Endodermal cell (in vitro differentiated cells): ENCODE data around the gene CD300H. TPM values are rescaled to one million over a fixed set of nuclear protein-coding genes. Genes with fewer than 3 reads are reported as not detected.
"Not testable (repeated sequence)": the region's sequence is repeated elsewhere in the genome, so short reads cannot be mapped to it uniquely, and the experiment has no call there.

Source experiments
- DNase-seq: peaks from one replicate; pipeline ENCODE4 v3.0.0-alpha.2; 2017
- H3K27ac ChIP-seq: 2 replicates; pipeline ENCODE4 v1.5.1; 2013; ENCODE audit warnings: mild to moderate bottlenecking, low read depth, low read length, moderate library complexity
- H3K27me3 ChIP-seq: 2 replicates; pipeline ENCODE4 v1.6.1; 2013; ENCODE audit warnings: mild to moderate bottlenecking, low read length, moderate library complexity; ENCODE audit not compliant: insufficient read depth, control insufficient read depth, poor library complexity, severe bottlenecking
- H3K36me3 ChIP-seq: 2 replicates; pipeline ENCODE4 v1.7.0; 2013; ENCODE audit warnings: mild to moderate bottlenecking, low read length, moderate library complexity; ENCODE audit not compliant: control insufficient read depth, insufficient read depth
- H3K4me1 ChIP-seq: one replicate; pipeline ENCODE4 v1.7.0; 2013; ENCODE audit warnings: low read length; ENCODE audit not compliant: control insufficient read depth, insufficient read depth
- H3K4me3 ChIP-seq: 2 replicates; pipeline ENCODE4 v1.5.1; 2013; ENCODE audit warnings: mild to moderate bottlenecking, low read length, moderate library complexity
- H3K9ac ChIP-seq: 2 replicates; pipeline ENCODE4 v1.6.1; 2013; ENCODE audit warnings: mild to moderate bottlenecking, low read length, moderate library complexity; ENCODE audit not compliant: poor library complexity, severe bottlenecking; ENCODE audit errors: extremely low read depth
- H3K9me3 ChIP-seq: 2 replicates; pipeline ENCODE4 v1.6.1; 2013; ENCODE audit warnings: mild to moderate bottlenecking, low read length, moderate library complexity; ENCODE audit not compliant: control insufficient read depth
- H3K27ac Mint-ChIP-seq: 2 replicates; pipeline ENCODE4 v1.8.0; 2020; ENCODE audit warnings: mixed read lengths
- H3K27me3 Mint-ChIP-seq: 2 replicates; pipeline ENCODE4 v1.8.0; 2021; ENCODE audit warnings: mild to moderate bottlenecking, mixed read lengths; ENCODE audit not compliant: insufficient read depth
- H3K36me3 Mint-ChIP-seq: 2 replicates; pipeline ENCODE4 v1.8.0; 2020; ENCODE audit warnings: low read depth, mixed read lengths
- H3K4me1 Mint-ChIP-seq: 2 replicates; pipeline ENCODE4 v1.8.0; 2020; ENCODE audit warnings: mixed read lengths
- H3K4me3 Mint-ChIP-seq: 2 replicates; pipeline ENCODE4 v1.8.0; 2020; ENCODE audit warnings: mild to moderate bottlenecking, moderate library complexity, mixed read lengths
- H3K9me3 Mint-ChIP-seq: 2 replicates; pipeline ENCODE4 v1.8.0; 2020; ENCODE audit warnings: mild to moderate bottlenecking, mixed read lengths
- CTCF ChIP-seq: fragments of 200-600 bp; sonication (generic); conservative IDR thresholded peaks from 2 replicates; pipeline ENCODE4 v1.5.0; 2021; ENCODE audit warnings: antibody characterized with exemption, mild to moderate bottlenecking
- WGBS, 2 experiments: methylation state at CpG; one replicate each; pipeline versions ENCODE4 v1.1.5 to v1.1.7; 2013; ENCODE audit warnings: missing lambda C conversion rate in 2 of 2, mixed read lengths in 1 of 2; ENCODE audit not compliant: insufficient coverage in 1 of 2, insufficient read length in 1 of 2; 5-methylcytosine and 5-hydroxymethylcytosine counted together
- total RNA-seq, 2 donors: library from RNA; stranded (reverse); fragmentation: NEBNext Ultra II Directional in 1 of 2; extraction: Animal tissue kit (Norgen Biotek cat#: 25700) in 1 of 2; gene quantifications; 2 replicates in 1 of 2; 3 replicates in 1 of 2; pipeline ENCODE4 v1.2.1, GENCODE V29; 2021

CD300H gene
- total RNA-seq, 2 donors from 2014 or later = not detected

GRCh38 chr17:74578979-74579378, 11.7 kb upstream of the CD300H start:
- 85 to 90% methylated on average over 3 to 9 of the region's 9 CpGs for WGBS, 2 experiments
- no peak overlapping the region for H3K4me3 Mint-ChIP-seq

DNA sequence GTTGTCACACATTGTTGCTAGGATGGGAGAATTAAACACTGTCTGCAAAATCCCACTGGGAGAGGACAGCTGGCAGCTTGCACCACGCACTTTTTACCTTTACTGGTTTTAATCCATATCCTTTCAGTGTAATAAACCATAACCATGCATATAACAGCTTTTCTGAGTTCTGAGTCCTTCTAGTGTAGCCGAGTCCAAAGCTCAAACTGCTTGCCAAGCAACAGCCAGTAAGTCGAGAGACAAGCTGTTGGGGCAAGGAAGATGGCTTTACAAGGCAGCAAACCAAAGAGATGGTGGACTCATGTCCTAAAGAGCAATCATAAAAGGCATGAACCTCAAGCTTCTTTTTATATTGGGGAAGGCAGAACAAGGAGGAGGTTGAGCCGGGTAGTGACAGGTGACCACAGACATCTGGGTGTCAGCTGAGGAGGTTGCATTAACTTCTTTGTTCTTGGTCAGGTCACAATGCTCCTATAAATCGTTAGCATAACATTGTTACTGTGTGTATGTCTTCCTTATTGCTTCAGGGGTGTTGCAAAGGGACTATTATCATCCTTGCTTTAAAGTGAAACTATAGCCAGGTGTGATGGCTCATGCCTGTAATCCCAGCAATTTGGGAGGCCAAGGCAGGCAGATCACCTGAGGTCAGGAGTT, 7.3 kb upstream of the CD300H start:
- WGBS, 2 experiments = 81 to 86% methylated on average over 4 to 5 of the region's 5 CpGs
- H3K4me3 Mint-ChIP-seq = no peak overlapping the region
- no peaks in the 10 kb centered on the region for H3K36me3 Mint-ChIP-seq
- Histone ChIP-seq H3K4me1 (peaks cover 4% of the 10 kb centered on the region), H3K27ac (no peak overlapping the region), H3K27me3 (peaks cover 54% of the 10 kb centered on the region), H3K36me3 (no peaks in the 10 kb centered on the region), H3K4me3 (no peak overlapping the region), H3K9me3 (no peaks in the 10 kb centered on the region), H3K9ac (no peak overlapping the region)
- H3K9me3 Mint-ChIP-seq = no peaks in the 10 kb centered on the region
- no peak for DNase-seq
- no peak for TF ChIP-seq CTCF
- H3K27ac Mint-ChIP-seq = no peak overlapping the region
- peaks cover 7% of the 10 kb centered on the region for H3K4me1 Mint-ChIP-seq
- peaks cover 54% of the 10 kb centered on the region for H3K27me3 Mint-ChIP-seq

More at GRCh38 chr17:74578979-74579378, 11.7 kb upstream of the CD300H start:
- TF ChIP-seq CTCF = no peak
- Histone ChIP-seq H3K9ac (no peak overlapping the region), H3K4me1 (no peaks in the 10 kb centered on the region), H3K27me3 (peaks cover 27% of the 10 kb centered on the region), H3K9me3 (no peaks in the 10 kb centered on the region), H3K4me3 (no peak overlapping the region), H3K36me3 (no peaks in the 10 kb centered on the region), H3K27ac (no peak overlapping the region)
- H3K27ac Mint-ChIP-seq = no peak overlapping the region
- no peaks in the 10 kb centered on the region for H3K4me1 Mint-ChIP-seq
- DNase-seq = no peak
- no peaks in the 10 kb centered on the region for H3K9me3 Mint-ChIP-seq
- peaks cover 31% of the 10 kb centered on the region for H3K27me3 Mint-ChIP-seq
- H3K36me3 Mint-ChIP-seq = no peaks in the 10 kb centered on the region

GRCh38 chr17:74573635-74574034, 6.3 kb upstream of the CD300H start:
- H3K27me3 Mint-ChIP-seq = peaks cover 52% of the 10 kb centered on the region
- H3K4me1 Mint-ChIP-seq, H3K9me3 Mint-ChIP-seq, H3K4me3 Mint-ChIP-seq, DNase-seq, H3K9ac ChIP-seq, H3K27ac Mint-ChIP-seq, H3K4me3 ChIP-seq, H3K9me3 ChIP-seq, H3K36me3 Mint-ChIP-seq, H3K27ac ChIP-seq, H3K36me3 ChIP-seq, H3K4me1 ChIP-seq: not testable (repeated sequence)
- H3K27me3 ChIP-seq = peaks cover 62% of the 10 kb centered on the region

DNA sequence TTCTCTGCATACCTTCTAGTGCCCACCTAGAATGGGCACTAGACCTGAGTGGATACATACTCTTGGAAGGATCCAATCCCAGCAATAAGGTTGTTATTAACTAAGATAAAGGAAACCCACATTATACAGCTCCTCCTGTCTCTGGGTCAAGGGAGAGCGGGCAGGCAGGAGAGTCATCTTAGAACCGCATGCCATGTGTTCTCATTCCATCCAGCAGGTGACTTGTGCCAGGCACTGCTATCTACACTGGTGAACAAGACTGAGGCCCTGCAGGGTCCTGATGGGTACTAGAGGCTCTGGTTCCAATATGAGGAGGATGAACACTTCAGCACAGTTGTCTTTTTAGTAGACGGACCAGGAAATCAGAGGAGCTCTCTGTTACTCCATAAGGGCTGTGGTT, 5.9 kb upstream of the CD300H start:
- H3K27ac Mint-ChIP-seq = no peak overlapping the region
- no peak for DNase-seq

More for the DNA sequence above, 5.9 kb upstream of the CD300H start:
- peaks cover 53% of the 10 kb centered on the region for H3K27me3 Mint-ChIP-seq
- H3K4me3 Mint-ChIP-seq = no peak overlapping the region
- Histone ChIP-seq H3K36me3 (no peaks in the 10 kb centered on the region), H3K4me3 (no peak overlapping the region), H3K27ac (no peak overlapping the region), H3K9ac (no peak overlapping the region), H3K4me1 (peaks cover 4% of the 10 kb centered on the region), H3K9me3 (no peaks in the 10 kb centered on the region), H3K27me3 (peaks cover 62% of the 10 kb centered on the region)
- 90 to 94% methylated on average over 3 of the region's 3 CpGs for WGBS, 2 experiments
- H3K9me3 Mint-ChIP-seq = no peaks in the 10 kb centered on the region
- peaks cover 7% of the 10 kb centered on the region for H3K4me1 Mint-ChIP-seq
- peak; percentile 60 for TF ChIP-seq CTCF
- no peaks in the 10 kb centered on the region for H3K36me3 Mint-ChIP-seq
